Measurements from ENCODE around the gene SCGB3A2.

Gene SCGB3A2

DNA sequence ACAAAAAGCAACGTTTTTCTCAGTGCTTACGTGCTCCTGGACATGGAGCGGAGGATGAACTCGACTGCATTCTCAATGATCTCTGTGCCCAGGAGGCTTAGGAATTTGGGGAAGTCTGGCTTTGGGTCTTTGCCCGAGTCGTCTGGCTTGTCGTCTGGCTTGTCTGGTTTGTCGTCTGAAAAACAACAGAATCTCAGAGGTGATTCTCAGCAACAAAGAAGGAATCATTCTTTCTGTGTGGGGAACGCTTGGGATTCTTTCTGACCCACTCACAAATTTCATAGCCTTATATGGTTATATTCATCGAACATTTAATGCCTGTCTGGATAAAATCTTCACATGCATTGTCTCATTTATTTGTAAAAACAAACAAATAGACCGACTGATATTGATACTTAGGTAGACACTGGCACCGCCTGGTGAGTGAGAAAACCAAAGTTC is 23.1 kb downstream of the SCGB3A2 start:
- no peaks in the 10 kb centered on the region for H3K9me3 ChIP-seq (ENCODE audit: insufficient read depth, low read length)
- no peaks in the 10 kb centered on the region for H3F3A ChIP-seq (ENCODE audit: insufficient read depth)
- H2AFZ ChIP-seq (ENCODE audit: low read depth, low read length, severe bottlenecking) = no peak overlapping the region
- no peaks in the 10 kb centered on the region for H4K20me1 ChIP-seq (ENCODE audit: low read depth, low read length)
- no peak overlapping the region for H3K9ac ChIP-seq (ENCODE audit: low read length)
- no peak overlapping the region for H3K4me3 ChIP-seq (ENCODE audit: insufficient read depth, low read length, poor library complexity, severe bottlenecking)
- no peak overlapping the region for H3K4me2 ChIP-seq (ENCODE audit: low read depth, low read length, poor library complexity, severe bottlenecking)
- no peaks in the 10 kb centered on the region for H3K79me2 ChIP-seq (ENCODE audit: insufficient read depth, low read length)
- no peaks in the 10 kb centered on the region for H3K9me2 ChIP-seq (replicated peaks; ENCODE audit: insufficient read depth, low read length)
- no peak for TF ChIP-seq EZH2phosphoT487 (conservative IDR thresholded peaks at IDR 0.05; ENCODE audit: low read length)
- TF ChIP-seq, protein P1, sequence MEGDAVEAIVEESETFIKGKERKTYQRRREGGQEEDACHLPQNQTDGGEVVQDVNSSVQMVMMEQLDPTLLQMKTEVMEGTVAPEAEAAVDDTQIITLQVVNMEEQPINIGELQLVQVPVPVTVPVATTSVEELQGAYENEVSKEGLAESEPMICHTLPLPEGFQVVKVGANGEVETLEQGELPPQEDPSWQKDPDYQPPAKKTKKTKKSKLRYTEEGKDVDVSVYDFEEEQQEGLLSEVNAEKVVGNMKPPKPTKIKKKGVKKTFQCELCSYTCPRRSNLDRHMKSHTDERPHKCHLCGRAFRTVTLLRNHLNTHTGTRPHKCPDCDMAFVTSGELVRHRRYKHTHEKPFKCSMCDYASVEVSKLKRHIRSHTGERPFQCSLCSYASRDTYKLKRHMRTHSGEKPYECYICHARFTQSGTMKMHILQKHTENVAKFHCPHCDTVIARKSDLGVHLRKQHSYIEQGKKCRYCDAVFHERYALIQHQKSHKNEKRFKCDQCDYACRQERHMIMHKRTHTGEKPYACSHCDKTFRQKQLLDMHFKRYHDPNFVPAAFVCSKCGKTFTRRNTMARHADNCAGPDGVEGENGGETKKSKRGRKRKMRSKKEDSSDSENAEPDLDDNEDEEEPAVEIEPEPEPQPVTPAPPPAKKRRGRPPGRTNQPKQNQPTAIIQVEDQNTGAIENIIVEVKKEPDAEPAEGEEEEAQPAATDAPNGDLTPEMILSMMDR (IDR thresholded peaks at IDR 0.05; ENCODE audit: insufficient read depth, low read length, poor library complexity, severe bottlenecking) = no peak
- no peaks in the 10 kb centered on the region for H3K27me3 ChIP-seq (ENCODE audit: low read length)
- no peak overlapping the region for H3K27ac ChIP-seq (ENCODE audit: low read depth, low read length)
- no peaks in the 10 kb centered on the region for H3K36me3 ChIP-seq (ENCODE audit: low read length)

DNA sequence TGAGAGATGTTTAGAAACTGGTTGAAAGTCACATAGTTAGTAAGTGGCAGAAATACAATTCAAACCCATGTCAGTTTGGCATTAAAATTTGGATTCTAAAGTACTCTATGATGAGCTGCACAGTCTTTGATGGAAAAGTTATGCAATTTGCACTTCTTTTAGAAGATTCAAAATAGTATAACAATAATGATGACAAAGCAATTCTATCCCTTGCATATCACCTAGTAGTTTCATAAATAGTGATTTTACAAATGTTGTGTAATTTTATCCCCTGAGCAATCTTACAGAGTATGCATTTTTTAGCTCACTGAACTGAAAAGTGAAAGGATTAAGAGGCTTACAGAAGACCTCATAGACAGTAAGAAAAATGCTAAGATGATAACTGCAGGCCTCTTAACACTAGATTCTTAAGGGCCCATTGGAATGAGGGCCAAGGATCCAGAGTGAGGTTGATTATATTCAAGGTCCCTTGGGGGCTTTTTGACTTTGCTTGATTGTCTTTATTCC is 24.2 kb downstream of the SCGB3A2 start:
- H3K27me3 ChIP-seq (ENCODE audit: low read length) = no peaks in the 10 kb centered on the region
- no peak for TF ChIP-seq EZH2phosphoT487 (conservative IDR thresholded peaks at IDR 0.05; ENCODE audit: low read length)
- TF ChIP-seq, protein P1 (IDR thresholded peaks at IDR 0.05; ENCODE audit: insufficient read depth, low read length, poor library complexity, severe bottlenecking) = no peak
- no peaks in the 10 kb centered on the region for H3K36me3 ChIP-seq (ENCODE audit: low read length)
- H2AFZ ChIP-seq (ENCODE audit: low read depth, low read length, severe bottlenecking) = no peak overlapping the region
- no peaks in the 10 kb centered on the region for H3F3A ChIP-seq (ENCODE audit: insufficient read depth)
- H3K9me2 ChIP-seq (replicated peaks; ENCODE audit: insufficient read depth, low read length) = no peaks in the 10 kb centered on the region
- no peaks in the 10 kb centered on the region for H4K20me1 ChIP-seq (ENCODE audit: low read depth, low read length)
- H3K79me2 ChIP-seq (ENCODE audit: insufficient read depth, low read length) = no peaks in the 10 kb centered on the region
- H3K4me2 ChIP-seq (ENCODE audit: low read depth, low read length, poor library complexity, severe bottlenecking) = no peak overlapping the region
- H3K27ac ChIP-seq (ENCODE audit: low read depth, low read length) = no peak overlapping the region
- no peaks in the 10 kb centered on the region for H3K9me3 ChIP-seq (ENCODE audit: insufficient read depth, low read length)
- no peak overlapping the region for H3K4me3 ChIP-seq (ENCODE audit: insufficient read depth, low read length, poor library complexity, severe bottlenecking)
- H3K9ac ChIP-seq (ENCODE audit: low read length) = no peak overlapping the region

DNA sequence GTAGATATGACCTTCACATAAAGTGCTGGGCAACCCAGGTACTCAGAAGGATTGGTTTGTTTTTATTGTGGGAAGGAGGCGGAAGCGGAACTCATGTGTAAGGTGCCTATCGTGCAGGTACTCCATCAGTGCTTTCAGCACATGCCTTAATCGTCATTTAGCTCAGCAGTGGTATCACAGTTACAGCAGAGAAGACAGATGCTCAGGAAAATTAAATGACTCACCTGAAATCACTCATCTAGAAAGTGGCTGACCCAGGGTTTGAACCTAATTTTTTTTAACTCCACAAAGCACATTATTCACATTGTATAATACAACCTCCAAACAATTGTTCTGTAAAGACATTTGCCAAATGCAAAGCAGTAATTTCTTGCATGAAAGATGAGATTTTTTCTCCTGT is 25.6 kb downstream of the SCGB3A2 start:
- no peaks in the 10 kb centered on the region for H4K20me1 ChIP-seq (ENCODE audit: low read depth, low read length)
- no peaks in the 10 kb centered on the region for H3K9me2 ChIP-seq (replicated peaks; ENCODE audit: insufficient read depth, low read length)
- no peaks in the 10 kb centered on the region for H3K9me3 ChIP-seq (ENCODE audit: insufficient read depth, low read length)
- H3K36me3 ChIP-seq (ENCODE audit: low read length) = no peaks in the 10 kb centered on the region
- no peak overlapping the region for H3K9ac ChIP-seq (ENCODE audit: low read length)
- no peak overlapping the region for H2AFZ ChIP-seq (ENCODE audit: low read depth, low read length, severe bottlenecking)
- H3K27me3 ChIP-seq (ENCODE audit: low read length) = no peaks in the 10 kb centered on the region
- H3F3A ChIP-seq (ENCODE audit: insufficient read depth) = no peaks in the 10 kb centered on the region
- H3K79me2 ChIP-seq (ENCODE audit: insufficient read depth, low read length) = no peaks in the 10 kb centered on the region
- H3K4me3 ChIP-seq (ENCODE audit: insufficient read depth, low read length, poor library complexity, severe bottlenecking) = no peak overlapping the region
- TF ChIP-seq, protein P1 (IDR thresholded peaks at IDR 0.05; ENCODE audit: insufficient read depth, low read length, poor library complexity, severe bottlenecking) = no peak
- TF ChIP-seq EZH2phosphoT487 (conservative IDR thresholded peaks at IDR 0.05; ENCODE audit: low read length) = no peak
- H3K27ac ChIP-seq (ENCODE audit: low read depth, low read length) = no peak overlapping the region
- H3K4me2 ChIP-seq (ENCODE audit: low read depth, low read length, poor library complexity, severe bottlenecking) = no peak overlapping the region
